Natural killer cell (primary cell): ENCODE measurements around the gene RPE. TPM values are rescaled to one million over a fixed set of nuclear protein-coding genes. Genes with fewer than 3 reads are reported as not detected.

Experiments used
- ATAC-seq, 3 donors: fragments of 150-1000 bp in 2 of 3; fragments of 200-7000 bp in 1 of 3; cut with Tn5 transposase; 1 replicate in 1 of 3; 2 replicates in 2 of 3; pipeline ENCODE4 v1.10.0; 2021; ENCODE audit warnings: mild to moderate bottlenecking in 2 of 3, moderate library complexity in 2 of 3
- DNase-seq, 2 donors: peaks; one replicate each; pipeline versions ENCODE4 v3.0.0 to v3.0.0-alpha.2; 2013 to 2021; ENCODE audit warnings: mixed read lengths in 1 of 2
- H3K27ac ChIP-seq: one replicate; pipeline ENCODE4 v1.5.1; 2013; ENCODE audit warnings: mild to moderate bottlenecking, low read length
- H3K27me3 ChIP-seq: one replicate; pipeline ENCODE4 v1.6.1; 2013; ENCODE audit warnings: low read length; ENCODE audit not compliant: control insufficient read depth, insufficient read depth
- H3K36me3 ChIP-seq: one replicate; pipeline ENCODE4 v1.6.1; 2013; ENCODE audit warnings: low read length; ENCODE audit not compliant: control insufficient read depth, insufficient read depth
- H3K4me1 ChIP-seq: one replicate; pipeline ENCODE4 v1.6.1; 2013; ENCODE audit warnings: low read length; ENCODE audit not compliant: control insufficient read depth, insufficient read depth
- H3K4me3 ChIP-seq: one replicate; pipeline ENCODE4 v1.5.1; 2013; ENCODE audit warnings: low read length
- H3K9me3 ChIP-seq: one replicate; pipeline ENCODE4 v1.6.1; 2013; ENCODE audit warnings: low read length; ENCODE audit not compliant: control insufficient read depth, insufficient read depth
- H3K27ac Mint-ChIP-seq, 2 donors: one replicate each; pipeline ENCODE4 v1.8.0; 2022; ENCODE audit warnings: mild to moderate bottlenecking in 2 of 2, mixed read lengths in 2 of 2, moderate library complexity in 1 of 2
- H3K27me3 Mint-ChIP-seq, 2 donors: one replicate each; pipeline ENCODE4 v1.8.0; 2022; ENCODE audit warnings: low read depth in 2 of 2, mixed read lengths in 2 of 2
- H3K36me3 Mint-ChIP-seq: one replicate; pipeline ENCODE4 v1.8.0; 2022; ENCODE audit warnings: mixed read lengths
- H3K4me1 Mint-ChIP-seq, 2 donors: one replicate each; pipeline ENCODE4 v1.8.0; 2022; ENCODE audit warnings: mixed read lengths in 2 of 2
- H3K4me3 Mint-ChIP-seq: one replicate; pipeline ENCODE4 v1.8.0; 2022; ENCODE audit warnings: mild to moderate bottlenecking, moderate library complexity, mixed read lengths
- H3K9me3 Mint-ChIP-seq, 2 donors: one replicate each; pipeline ENCODE4 v1.8.0; 2022; ENCODE audit warnings: mixed read lengths in 2 of 2
- CTCF ChIP-seq: fragments of 200-600 bp; IDR thresholded peaks from one replicate; pipeline ENCODE4 v1.8.0; 2022; ENCODE audit warnings: antibody characterized with exemption
- WGBS: methylation state at CpG from one replicate; pipeline ENCODE4 v1.1.7; 2013; ENCODE audit warnings: missing lambda C conversion rate; ENCODE audit not compliant: insufficient coverage; 5-methylcytosine and 5-hydroxymethylcytosine counted together
- intact Hi-C: fragments of 100-400 bp; cut with micrococcal nuclease; formaldehyde crosslinking; loops from one replicate; pipeline ENCODE4 v1.14.2; 2022
- total RNA-seq, 4 donors: library from RNA; stranded (reverse); fragments of 120-200 nt in 1 of 4; gene quantifications; one replicate each; pipeline versions ENCODE4 v1.2.3 to v1.2.4, GENCODE V29; 2013 to 2022

RPE gene
- total RNA-seq, 3 donors from 2014 or later (not counting 1 experiment from before 2014, with no cell fraction given) = 36.2 to 57.4 (median 52.4) TPM

GRCh38 chr2:210035679-210036078 is 33.2 kb downstream of the RPE start:
- WGBS = 100% methylated on average over 4 of the region's 4 CpGs
- Histone ChIP-seq H3K9me3 (no peaks in the 10 kb centered on the region), H3K36me3 (peaks cover 14% of the 10 kb centered on the region), H3K4me3 (no peak overlapping the region), H3K4me1 (no peaks in the 10 kb centered on the region), H3K27me3 (no peaks in the 10 kb centered on the region), H3K27ac (no peak overlapping the region)
- Mint-ChIP-seq H3K9me3 (no peaks in the 10 kb centered on the region), H3K27me3 (no peaks in the 10 kb centered on the region), H3K4me1 (peaks cover 14 to 30% of the 10 kb centered on the region in 2 donors), H3K36me3 (no peaks in the 10 kb centered on the region), H3K4me3 (no peak overlapping the region), H3K27ac (no peak overlapping the region)
- ATAC-seq (no peak), DNase-seq (no peak)
- intact Hi-C loops = no loop called here
- TF ChIP-seq CTCF = no peak

GRCh38 chr2:210038078-210038477 is 35.6 kb downstream of the RPE start:
- H3K4me1 Mint-ChIP-seq = peaks cover 14 to 22% of the 10 kb centered on the region in 2 donors

GRCh38 chr2:210046851-210047500 is 44.5 kb downstream of the RPE start:
- H3K36me3 Mint-ChIP-seq = no peaks in the 10 kb centered on the region
- no peak for ATAC-seq

More at GRCh38 chr2:210038078-210038477, 35.6 kb downstream of the RPE start:
- DNase-seq (no peak), ATAC-seq (no peak)
- Mint-ChIP-seq H3K36me3 (no peaks in the 10 kb centered on the region), H3K27ac (no peak overlapping the region), H3K4me3 (no peak overlapping the region), H3K27me3 (no peaks in the 10 kb centered on the region), H3K9me3 (no peaks in the 10 kb centered on the region)
- Histone ChIP-seq H3K36me3 (peaks cover 16% of the 10 kb centered on the region), H3K27ac (no peak overlapping the region), H3K4me3 (no peak overlapping the region), H3K4me1 (no peaks in the 10 kb centered on the region), H3K9me3 (no peaks in the 10 kb centered on the region), H3K27me3 (no peaks in the 10 kb centered on the region)
- intact Hi-C loops = no loop called here
- 100% methylated on average over 1 of the region's 3 CpGs for WGBS
- no peak for TF ChIP-seq CTCF

More at GRCh38 chr2:210046851-210047500, 44.5 kb downstream of the RPE start:
- no peak overlapping the region for H3K27ac ChIP-seq
- H3K9me3 Mint-ChIP-seq = peaks cover 0 to 2% of the 10 kb centered on the region in 2 donors
- no peak overlapping the region for H3K4me3 Mint-ChIP-seq
- peaks cover 5 to 6% of the 10 kb centered on the region in 2 donors for H3K4me1 Mint-ChIP-seq
- peaks cover 5% of the 10 kb centered on the region for H3K36me3 ChIP-seq
- TF ChIP-seq CTCF = no peak
- H3K27ac Mint-ChIP-seq = no peak overlapping the region
- H3K27me3 Mint-ChIP-seq = no peaks in the 10 kb centered on the region
- no peaks in the 10 kb centered on the region for H3K9me3 ChIP-seq
- no peaks in the 10 kb centered on the region for H3K4me1 ChIP-seq
- H3K27me3 ChIP-seq = no peaks in the 10 kb centered on the region
- 96% methylated on average over 2 of the region's 2 CpGs for WGBS
- no peak overlapping the region for H3K4me3 ChIP-seq
- no peak for DNase-seq
- intact Hi-C loops = no loop called here
